HCT116 (cell line): ENCODE measurements around the gene SEC23IP.

Experiments used
- EGR1 ChIP-seq: IDR thresholded peaks from 2 replicates; pipeline ENCODE4 v1.6.1; 2012; ENCODE audit warnings: low read depth
- POLR2A ChIP-seq: IDR thresholded peaks from 2 replicates; pipeline ENCODE4 v1.7.0; 2011; ENCODE audit warnings: borderline replicate concordance; ENCODE audit not compliant: insufficient read depth, insufficient read length; ENCODE audit errors: extremely low read depth
- RAD21 ChIP-seq: IDR thresholded peaks from 2 replicates; pipeline ENCODE4 v1.6.1; 2012; ENCODE audit warnings: low read depth, mild to moderate bottlenecking
- SRF ChIP-seq: IDR thresholded peaks from 2 replicates; pipeline ENCODE4 v1.6.1; 2012; ENCODE audit warnings: low read depth
- TF ChIP-seq, protein P1 (sequence below): IDR thresholded peaks from 2 replicates; pipeline ENCODE4 v1.6.1; 2011; ENCODE audit warnings: mild to moderate bottlenecking, low read length, moderate library complexity; ENCODE audit not compliant: insufficient replicate concordance; ENCODE audit errors: extremely low read depth
- TF ChIP-seq, protein P2 (sequence below), 3 experiments: fragments of 200-600 bp in 1 of 3; sonication (generic) in 1 of 3; IDR thresholded peaks in 2 of 3; conservative IDR thresholded peaks in 1 of 3; 2 replicates each; pipeline ENCODE4 v1.5.1; 2012 to 2017; ENCODE audit warnings: low read depth in 2 of 3, low read length in 2 of 3, antibody characterized with exemption in 1 of 3, borderline replicate concordance in 1 of 3, control low read depth in 1 of 3, mild to moderate bottlenecking in 1 of 3, mixed read lengths in 1 of 3, mixed run types in 1 of 3, moderate library complexity in 1 of 3; ENCODE audit not compliant: insufficient read depth in 1 of 3
- TF ChIP-seq, protein P3 (sequence below): IDR thresholded peaks from 2 replicates; pipeline ENCODE4 v1.6.1; 2012

- TF ChIP-seq, protein P1, sequence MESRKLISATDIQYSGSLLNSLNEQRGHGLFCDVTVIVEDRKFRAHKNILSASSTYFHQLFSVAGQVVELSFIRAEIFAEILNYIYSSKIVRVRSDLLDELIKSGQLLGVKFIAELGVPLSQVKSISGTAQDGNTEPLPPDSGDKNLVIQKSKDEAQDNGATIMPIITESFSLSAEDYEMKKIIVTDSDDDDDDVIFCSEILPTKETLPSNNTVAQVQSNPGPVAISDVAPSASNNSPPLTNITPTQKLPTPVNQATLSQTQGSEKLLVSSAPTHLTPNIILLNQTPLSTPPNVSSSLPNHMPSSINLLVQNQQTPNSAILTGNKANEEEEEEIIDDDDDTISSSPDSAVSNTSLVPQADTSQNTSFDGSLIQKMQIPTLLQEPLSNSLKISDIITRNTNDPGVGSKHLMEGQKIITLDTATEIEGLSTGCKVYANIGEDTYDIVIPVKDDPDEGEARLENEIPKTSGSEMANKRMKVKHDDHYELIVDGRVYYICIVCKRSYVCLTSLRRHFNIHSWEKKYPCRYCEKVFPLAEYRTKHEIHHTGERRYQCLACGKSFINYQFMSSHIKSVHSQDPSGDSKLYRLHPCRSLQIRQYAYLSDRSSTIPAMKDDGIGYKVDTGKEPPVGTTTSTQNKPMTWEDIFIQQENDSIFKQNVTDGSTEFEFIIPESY = no peak
- TF ChIP-seq, protein P2, sequence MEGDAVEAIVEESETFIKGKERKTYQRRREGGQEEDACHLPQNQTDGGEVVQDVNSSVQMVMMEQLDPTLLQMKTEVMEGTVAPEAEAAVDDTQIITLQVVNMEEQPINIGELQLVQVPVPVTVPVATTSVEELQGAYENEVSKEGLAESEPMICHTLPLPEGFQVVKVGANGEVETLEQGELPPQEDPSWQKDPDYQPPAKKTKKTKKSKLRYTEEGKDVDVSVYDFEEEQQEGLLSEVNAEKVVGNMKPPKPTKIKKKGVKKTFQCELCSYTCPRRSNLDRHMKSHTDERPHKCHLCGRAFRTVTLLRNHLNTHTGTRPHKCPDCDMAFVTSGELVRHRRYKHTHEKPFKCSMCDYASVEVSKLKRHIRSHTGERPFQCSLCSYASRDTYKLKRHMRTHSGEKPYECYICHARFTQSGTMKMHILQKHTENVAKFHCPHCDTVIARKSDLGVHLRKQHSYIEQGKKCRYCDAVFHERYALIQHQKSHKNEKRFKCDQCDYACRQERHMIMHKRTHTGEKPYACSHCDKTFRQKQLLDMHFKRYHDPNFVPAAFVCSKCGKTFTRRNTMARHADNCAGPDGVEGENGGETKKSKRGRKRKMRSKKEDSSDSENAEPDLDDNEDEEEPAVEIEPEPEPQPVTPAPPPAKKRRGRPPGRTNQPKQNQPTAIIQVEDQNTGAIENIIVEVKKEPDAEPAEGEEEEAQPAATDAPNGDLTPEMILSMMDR (IDR thresholded peaks at IDR 0.05 in 2 of 3, conservative IDR thresholded peaks at IDR 0.05 in 1 of 3; ENCODE audit: borderline replicate concordance in 1 of 3, insufficient read depth in 1 of 3, low read depth in 2 of 3, low read length in 2 of 3) = no peak
- TF ChIP-seq RAD21 (no peak), SRF (no peak), POLR2A (no peak), EGR1 (no peak)
- TF ChIP-seq, protein P3, sequence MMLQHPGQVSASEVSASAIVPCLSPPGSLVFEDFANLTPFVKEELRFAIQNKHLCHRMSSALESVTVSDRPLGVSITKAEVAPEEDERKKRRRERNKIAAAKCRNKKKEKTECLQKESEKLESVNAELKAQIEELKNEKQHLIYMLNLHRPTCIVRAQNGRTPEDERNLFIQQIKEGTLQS = no peak
Measured at GRCh38 chr10:119903946-119904666, 11.6 kb downstream of the SEC23IP start.
